Spleen (tissue), 7 donors: ENCODE measurements around the gene EIF1AD.

ENCODE experiments used
- POLR2A ChIP-seq, 3 donors: fragments of 450-650 bp; IDR thresholded peaks; one replicate each; pipeline ENCODE4 v1.5.1; 2017; ENCODE audit warnings: antibody characterized with exemption in 3 of 3, mild to moderate bottlenecking in 1 of 3
- POLR2AphosphoS5 ChIP-seq, 3 donors: sonication (generic); formaldehyde crosslinking; IDR thresholded peaks; one replicate each; pipeline ENCODE4 v1.5.1; 2017; ENCODE audit warnings: antibody characterized with exemption in 3 of 3
- TF ChIP-seq, protein P1 (sequence below), 11 experiments: fragments of 200-600 bp in 7 of 11; fragments of 450-650 bp in 4 of 11; sonication (generic) in 4 of 11; IDR thresholded peaks in 8 of 11; conservative IDR thresholded peaks in 3 of 11; 1 replicate in 7 of 11; 2 replicates in 4 of 11; pipeline versions ENCODE4 v1.4.0 to v1.8.0; 2016 to 2021; ENCODE audit warnings: antibody characterized with exemption in 11 of 11, inconsistent platforms in 4 of 11, mild to moderate bottlenecking in 1 of 11
- donor health status: DM: no; HTN: no; CAD: no; lungs with moderate emphysema.
- donor health status: DM: no; HTN: no; CAD: no.
- donor health status: DM: no; HTN: no; CAD: no.

DNA sequence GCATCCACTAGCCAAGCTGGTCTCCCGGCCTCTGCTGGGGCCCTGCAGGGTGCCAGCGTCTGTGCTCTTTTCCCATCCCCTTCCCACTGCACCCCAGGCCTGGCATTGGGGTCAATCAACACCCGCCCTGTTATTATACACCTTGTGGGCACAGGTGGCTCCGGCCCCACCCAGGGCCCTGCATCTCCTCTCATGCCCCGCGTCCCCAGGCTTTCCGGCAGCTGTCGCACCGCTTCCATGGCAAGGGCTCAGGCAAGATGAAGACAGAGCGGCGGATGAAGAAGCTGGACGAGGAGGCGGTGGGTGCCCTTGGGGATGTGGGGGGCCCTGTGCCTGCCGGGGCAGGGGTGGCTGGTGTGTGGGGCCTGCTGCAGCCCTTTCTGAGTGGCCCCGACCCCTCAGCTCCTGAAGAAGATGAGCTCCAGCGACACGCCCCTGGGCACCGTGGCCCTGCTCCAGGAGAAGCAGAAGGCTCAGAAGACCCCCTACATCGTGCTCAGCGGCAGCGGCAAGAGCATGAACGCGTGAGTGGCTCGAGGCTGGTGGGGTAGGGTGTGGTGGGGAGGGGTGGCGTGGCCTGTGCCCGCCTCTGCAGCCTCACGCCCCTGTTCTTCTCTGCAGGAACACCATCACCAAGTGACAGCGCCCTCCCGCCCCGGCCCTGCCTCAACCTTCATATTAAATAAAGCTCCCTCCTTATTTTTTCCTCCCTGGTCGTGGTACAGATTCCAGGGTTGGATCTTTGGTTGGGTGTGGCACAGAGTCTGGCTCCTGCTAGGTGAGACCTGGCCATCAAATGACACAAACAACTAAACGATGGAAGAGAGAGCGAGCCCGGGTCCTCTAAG, 23.3 kb downstream of the EIF1AD start:
- TF ChIP-seq, protein P1, sequence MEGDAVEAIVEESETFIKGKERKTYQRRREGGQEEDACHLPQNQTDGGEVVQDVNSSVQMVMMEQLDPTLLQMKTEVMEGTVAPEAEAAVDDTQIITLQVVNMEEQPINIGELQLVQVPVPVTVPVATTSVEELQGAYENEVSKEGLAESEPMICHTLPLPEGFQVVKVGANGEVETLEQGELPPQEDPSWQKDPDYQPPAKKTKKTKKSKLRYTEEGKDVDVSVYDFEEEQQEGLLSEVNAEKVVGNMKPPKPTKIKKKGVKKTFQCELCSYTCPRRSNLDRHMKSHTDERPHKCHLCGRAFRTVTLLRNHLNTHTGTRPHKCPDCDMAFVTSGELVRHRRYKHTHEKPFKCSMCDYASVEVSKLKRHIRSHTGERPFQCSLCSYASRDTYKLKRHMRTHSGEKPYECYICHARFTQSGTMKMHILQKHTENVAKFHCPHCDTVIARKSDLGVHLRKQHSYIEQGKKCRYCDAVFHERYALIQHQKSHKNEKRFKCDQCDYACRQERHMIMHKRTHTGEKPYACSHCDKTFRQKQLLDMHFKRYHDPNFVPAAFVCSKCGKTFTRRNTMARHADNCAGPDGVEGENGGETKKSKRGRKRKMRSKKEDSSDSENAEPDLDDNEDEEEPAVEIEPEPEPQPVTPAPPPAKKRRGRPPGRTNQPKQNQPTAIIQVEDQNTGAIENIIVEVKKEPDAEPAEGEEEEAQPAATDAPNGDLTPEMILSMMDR (IDR thresholded peaks at IDR 0.05 in 8 of 11, conservative IDR thresholded peaks at IDR 0.05 in 3 of 11): no peak
- peak in 1 of 3 donors; percentile 29 for TF ChIP-seq POLR2AphosphoS5 (IDR thresholded peaks at IDR 0.05)
- no peak for TF ChIP-seq POLR2A (IDR thresholded peaks at IDR 0.05)
